OCI-LY3 (cell line): ENCODE data around the gene CLMP.

Source experiments
- EZH2phosphoT487 ChIP-seq: fragments of 200-600 bp; shearing (Covaris generic); IDR thresholded peaks from 2 replicates; pipeline ENCODE4 v1.6.1; 2018; ENCODE audit warnings: antibody characterized with exemption, mixed run types, low read depth
- TF ChIP-seq, protein P1 (sequence below): fragments of 200-600, 300-600 bp; sonication (generic); IDR thresholded peaks from 2 replicates; pipeline ENCODE4 v1.5.1; 2014; ENCODE audit warnings: antibody characterized with exemption, low read length, low read depth

DNA sequence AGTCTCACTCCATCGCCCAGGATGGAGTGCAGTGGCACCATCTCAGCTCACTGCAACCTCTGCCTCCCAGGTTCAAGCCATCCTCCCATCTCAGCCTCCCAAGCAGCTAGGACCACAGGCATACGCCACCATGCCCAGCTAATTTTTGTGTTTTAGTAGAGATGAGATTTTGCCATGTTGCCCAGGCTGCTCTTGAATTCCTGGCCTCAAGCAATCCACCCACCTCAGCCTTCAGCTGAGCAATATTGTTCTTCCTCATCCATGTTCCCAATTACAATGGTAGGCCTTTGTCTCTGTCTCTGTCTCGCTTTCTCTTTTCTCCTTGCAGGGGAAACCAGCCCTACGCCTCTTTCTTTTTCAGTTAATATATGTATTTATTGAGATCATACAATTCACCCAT is 143.4 kb downstream of the CLMP start:
- TF ChIP-seq, protein P1, sequence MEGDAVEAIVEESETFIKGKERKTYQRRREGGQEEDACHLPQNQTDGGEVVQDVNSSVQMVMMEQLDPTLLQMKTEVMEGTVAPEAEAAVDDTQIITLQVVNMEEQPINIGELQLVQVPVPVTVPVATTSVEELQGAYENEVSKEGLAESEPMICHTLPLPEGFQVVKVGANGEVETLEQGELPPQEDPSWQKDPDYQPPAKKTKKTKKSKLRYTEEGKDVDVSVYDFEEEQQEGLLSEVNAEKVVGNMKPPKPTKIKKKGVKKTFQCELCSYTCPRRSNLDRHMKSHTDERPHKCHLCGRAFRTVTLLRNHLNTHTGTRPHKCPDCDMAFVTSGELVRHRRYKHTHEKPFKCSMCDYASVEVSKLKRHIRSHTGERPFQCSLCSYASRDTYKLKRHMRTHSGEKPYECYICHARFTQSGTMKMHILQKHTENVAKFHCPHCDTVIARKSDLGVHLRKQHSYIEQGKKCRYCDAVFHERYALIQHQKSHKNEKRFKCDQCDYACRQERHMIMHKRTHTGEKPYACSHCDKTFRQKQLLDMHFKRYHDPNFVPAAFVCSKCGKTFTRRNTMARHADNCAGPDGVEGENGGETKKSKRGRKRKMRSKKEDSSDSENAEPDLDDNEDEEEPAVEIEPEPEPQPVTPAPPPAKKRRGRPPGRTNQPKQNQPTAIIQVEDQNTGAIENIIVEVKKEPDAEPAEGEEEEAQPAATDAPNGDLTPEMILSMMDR, result no peak
- no peak for TF ChIP-seq EZH2phosphoT487
